Smooth muscle cell (in vitro differentiated cells): Measurements from ENCODE around the gene CD9. TPM values are rescaled to one million over a fixed set of nuclear protein-coding genes. Genes with fewer than 3 reads are reported as not detected.

Experiments
- DNase-seq: peaks from one replicate; lab custom pipeline; 2025; ENCODE audit not compliant: unreplicated experiment; lab: John Stamatoyannopoulos, UW
- H2AFZ ChIP-seq: fragments of 200-600 bp; sonication (generic); 2 replicates; pipeline ENCODE4 v1.6.0; 2016; ENCODE audit warnings: antibody characterized with exemption, low read depth, mild to moderate bottlenecking
- H3F3A ChIP-seq: fragments of 200-600 bp; sonication (generic); 2 replicates; pipeline ENCODE4 v1.6.0; 2017; ENCODE audit warnings: antibody characterized with exemption, low read depth
- H3K27ac ChIP-seq: fragments of 200-600 bp; sonication (generic); 2 replicates; pipeline ENCODE4 v1.5.1; 2016; ENCODE audit warnings: low read depth, mild to moderate bottlenecking
- H3K27me3 ChIP-seq: fragments of 200-600 bp; sonication (generic); 2 replicates; pipeline ENCODE4 v1.6.1; 2016; ENCODE audit warnings: low read depth, mild to moderate bottlenecking
- H3K36me3 ChIP-seq: fragments of 200-600 bp; sonication (generic); 2 replicates; pipeline ENCODE4 v1.5.1; 2016; ENCODE audit warnings: low read depth
- H3K4me1 ChIP-seq: fragments of 200-600 bp; sonication (generic); 2 replicates; pipeline ENCODE4 v1.5.1; 2016; ENCODE audit warnings: low read depth
- H3K4me2 ChIP-seq: fragments of 200-600 bp; sonication (generic); 2 replicates; pipeline ENCODE4 v1.6.0; 2016; ENCODE audit warnings: mild to moderate bottlenecking
- H3K4me3 ChIP-seq: fragments of 200-600 bp; sonication (generic); 2 replicates; pipeline ENCODE4 v1.5.1; 2016; ENCODE audit warnings: mild to moderate bottlenecking
- H3K79me2 ChIP-seq: fragments of 200-600 bp; sonication (generic); 2 replicates; pipeline ENCODE4 v1.6.0; 2016; ENCODE audit warnings: low read depth, mild to moderate bottlenecking
- H3K9ac ChIP-seq: fragments of 200-600 bp; sonication (generic); 2 replicates; pipeline ENCODE4 v1.6.0; 2016; ENCODE audit warnings: low read depth
- H3K9me3 ChIP-seq: fragments of 200-600 bp; sonication (generic); replicated peaks from 2 replicates; pipeline ENCODE4 v1.5.1; 2016; ENCODE audit warnings: low read depth
- H4K20me1 ChIP-seq: fragments of 200-600 bp; sonication (generic); 2 replicates; pipeline ENCODE4 v1.6.0; 2016; ENCODE audit warnings: low read depth
- CTCF ChIP-seq: fragments of 200-600 bp; sonication (generic); IDR thresholded peaks from 2 replicates; pipeline ENCODE4 v1.5.1; 2017; ENCODE audit warnings: borderline replicate concordance, mild to moderate bottlenecking, antibody characterized with exemption; ENCODE audit not compliant: insufficient read depth, poor library complexity, severe bottlenecking
- WGBS: methylation state at CpG from one replicate; pipeline ENCODE4 v1.1.7; 2016; ENCODE audit warnings: low lambda C conversion rate; 5-methylcytosine and 5-hydroxymethylcytosine counted together
- polyA plus RNA-seq: library from polyadenylated mRNA; unstranded; fragments of >200 nt; fragmentation: Nextera tagmentation; extraction: Ambion mirVana; gene quantifications from 2 replicates; pipeline ENCODE4 v1.2.1, GENCODE V29; 2016
- total RNA-seq: library from RNA; depleted of rRNA; stranded (reverse); fragments of >200 nt; gene quantifications from 2 replicates; pipeline ENCODE4 v1.2.3, GENCODE V29; 2014

CD9 gene
- total and polyA plus RNA-seq, 2 experiments from 2014 or later = 144 to 207 TPM

DNA sequence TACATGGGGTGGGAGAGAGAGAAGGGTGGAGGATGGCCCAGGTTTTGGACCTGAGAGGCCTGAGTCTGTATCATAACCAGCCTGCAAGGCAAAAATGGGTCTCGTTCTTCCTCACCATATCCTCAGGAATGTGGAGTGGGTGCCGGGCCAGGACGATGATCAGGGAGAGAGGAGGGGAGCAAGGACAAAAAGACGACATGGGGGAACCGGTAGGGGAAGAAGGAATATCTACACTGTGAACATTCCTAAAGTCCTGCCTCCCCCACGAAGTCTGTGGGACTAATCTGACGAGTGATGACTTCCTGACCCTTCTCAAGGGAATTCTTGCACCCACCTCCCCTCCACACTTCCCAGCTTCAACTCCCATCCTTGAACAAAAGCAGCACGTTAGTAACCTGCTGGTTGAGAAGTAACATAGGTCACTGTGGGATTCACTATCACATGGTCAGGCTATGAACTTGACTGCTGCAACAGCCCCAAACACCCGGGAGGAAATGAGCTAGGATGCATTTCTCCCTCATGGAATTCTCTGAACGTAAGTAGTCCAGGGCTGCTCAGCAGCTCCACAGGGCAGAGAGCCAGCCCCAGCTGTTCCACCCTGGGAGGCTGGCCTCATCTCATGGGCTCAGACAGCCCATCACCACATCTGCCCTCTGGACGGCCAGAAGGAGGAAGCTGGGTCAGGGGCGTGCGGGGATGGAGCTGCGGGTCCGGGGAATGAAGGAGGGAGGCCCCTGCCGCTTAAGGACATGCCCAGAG lies 38.9 kb upstream of the CD9 start:
- Histone ChIP-seq H3K27me3 (no peaks in the 10 kb centered on the region), H3K4me2 (peak overlapping the region; percentile 1), H3K4me3 (no peak overlapping the region), H3K9ac (no peak overlapping the region), H2AFZ (peak overlapping the region; percentile 5), H3K27ac (peak overlapping the region; percentile 6), H3K36me3 (no peaks in the 10 kb centered on the region), H3K79me2 (no peaks in the 10 kb centered on the region), H3F3A (peaks cover 15% of the 10 kb centered on the region), H3K4me1 (no peaks in the 10 kb centered on the region), H3K9me3 (no peaks in the 10 kb centered on the region), H4K20me1 (no peaks in the 10 kb centered on the region)
- WGBS = 54% methylated on average over 15 of the region's 16 CpGs
- no peak for TF ChIP-seq CTCF
- DNase-seq = no peak

DNA sequence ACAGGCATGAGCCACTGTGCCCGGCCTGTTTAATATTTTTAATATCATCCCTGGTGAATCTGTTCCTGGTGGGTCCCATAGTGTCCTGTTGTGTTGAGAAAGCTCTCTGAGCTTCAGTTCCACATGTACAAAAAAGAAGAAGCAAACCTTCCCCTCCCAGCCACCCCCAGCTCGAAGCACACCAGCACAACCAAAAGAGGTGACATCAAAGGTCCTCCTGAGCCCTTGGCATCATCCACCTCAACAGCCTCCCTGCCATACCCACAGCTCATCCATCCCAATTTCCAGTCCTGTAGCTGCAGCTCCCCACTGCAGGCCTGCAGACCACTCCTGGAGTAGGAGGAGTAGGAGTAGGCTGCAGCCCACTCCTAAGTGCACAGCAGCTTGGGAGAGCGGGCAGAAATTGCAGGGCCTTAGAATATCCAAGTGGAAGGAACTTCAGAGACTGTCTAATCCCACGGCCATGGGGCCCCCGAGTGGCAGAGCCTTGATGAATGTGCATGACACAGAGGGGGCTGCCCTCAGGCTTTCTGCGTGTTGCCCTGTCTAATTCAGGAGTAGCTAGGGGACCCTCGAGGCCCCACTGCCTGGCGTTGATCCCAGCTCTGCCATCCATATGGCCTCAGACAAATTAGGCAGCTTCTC lies 36.7 kb upstream of the CD9 start:
- Histone ChIP-seq H3K79me2 (no peaks in the 10 kb centered on the region), H3K4me1 (no peaks in the 10 kb centered on the region), H3K27me3 (no peaks in the 10 kb centered on the region), H3K4me3 (no peak overlapping the region), H2AFZ (no peak overlapping the region), H3F3A (peaks cover 14% of the 10 kb centered on the region), H3K9ac (no peak overlapping the region), H3K36me3 (no peaks in the 10 kb centered on the region), H3K9me3 (no peaks in the 10 kb centered on the region), H4K20me1 (no peaks in the 10 kb centered on the region), H3K4me2 (no peak overlapping the region), H3K27ac (no peak overlapping the region)
- TF ChIP-seq CTCF = no peak
- WGBS = 52% methylated on average over 8 of the region's 8 CpGs
- DNase-seq = no peak

- Histone ChIP-seq H3K79me2 (no peaks in the 10 kb centered on the region), H3K9ac (no peak overlapping the region), H3F3A (peaks cover 14% of the 10 kb centered on the region), H3K27me3 (no peaks in the 10 kb centered on the region), H3K4me2 (no peak overlapping the region), H3K4me1 (peaks cover 5% of the 10 kb centered on the region), H3K27ac (peak overlapping the region; percentile 100), H3K4me3 (no peak overlapping the region), H3K36me3 (no peaks in the 10 kb centered on the region), H2AFZ (no peak overlapping the region), H4K20me1 (no peaks in the 10 kb centered on the region), H3K9me3 (no peaks in the 10 kb centered on the region)
- no peak for TF ChIP-seq CTCF
- no peak for DNase-seq
- WGBS = 40% methylated on average over 2 of the region's 2 CpGs
These were observed 34.8 kb upstream of the CD9 start for GRCh38 chr12:6165395-6165794.

- WGBS = 88% methylated on average over 4 of the region's 6 CpGs
- Histone ChIP-seq H3K4me2 (peak overlapping the region; percentile 63), H3K27ac (peak overlapping the region; percentile 100), H3K27me3 (no peaks in the 10 kb centered on the region), H3K79me2 (no peaks in the 10 kb centered on the region), H3K4me3 (no peak overlapping the region), H3K9me3 (no peaks in the 10 kb centered on the region), H2AFZ (no peak overlapping the region), H3K36me3 (no peaks in the 10 kb centered on the region), H3K4me1 (peaks cover 5% of the 10 kb centered on the region), H4K20me1 (no peaks in the 10 kb centered on the region), H3K9ac (peak overlapping the region; percentile 97), H3F3A (peaks cover 14% of the 10 kb centered on the region)
- no peak for TF ChIP-seq CTCF
- DNase-seq = no peak
These were observed 33.4 kb upstream of the CD9 start for GRCh38 chr12:6166808-6167207.
